Sigmoid colon (tissue), 7 donors: ENCODE data around the gene SHFL. TPM values are rescaled to one million over a fixed set of nuclear protein-coding genes. Genes with fewer than 3 reads are reported as not detected.

Experiments used
- DNase-seq: peaks from one replicate; pipeline ENCODE4 v3.0.0-alpha.2; 2019
- H3K27ac ChIP-seq, 4 donors: fragments of 200-600 bp; sonication (generic); one replicate each; pipeline ENCODE4 v1.5.1; 2016 to 2019; ENCODE audit warnings: mild to moderate bottlenecking in 1 of 4
- H3K27me3 ChIP-seq, 3 donors: fragments of 200-600 bp; sonication (generic); one replicate each; pipeline ENCODE4 v1.5.1; 2019; ENCODE audit warnings: mild to moderate bottlenecking in 1 of 3
- H3K36me3 ChIP-seq, 4 donors: fragments of 200-600 bp; sonication (generic); one replicate each; pipeline ENCODE4 v1.5.1; 2016 to 2019
- H3K4me1 ChIP-seq, 4 donors: fragments of 200-600 bp; sonication (generic); one replicate each; pipeline ENCODE4 v1.5.1; 2017 to 2019
- H3K4me3 ChIP-seq, 4 donors: fragments of 200-600 bp; sonication (generic); one replicate each; pipeline ENCODE4 v1.5.1; 2017 to 2019; ENCODE audit warnings: mild to moderate bottlenecking in 2 of 4, moderate library complexity in 1 of 4
- H3K9me3 ChIP-seq, 4 donors: fragments of 200-600 bp in 3 of 4; sonication (generic) in 3 of 4; one replicate each; pipeline versions ENCODE4 v1.5.1 to v1.6.1; 2013 to 2019
- EP300 ChIP-seq, 4 donors: sonication (generic); formaldehyde crosslinking; IDR thresholded peaks; one replicate each; pipeline ENCODE4 v1.6.1; 2017; ENCODE audit warnings: antibody characterized with exemption in 4 of 4
- POLR2A ChIP-seq, 2 donors: fragments of 450-650 bp; IDR thresholded peaks; one replicate each; pipeline ENCODE4 v1.6.1; 2016; ENCODE audit warnings: antibody characterized with exemption in 2 of 2, mild to moderate bottlenecking in 2 of 2, moderate library complexity in 2 of 2
- POLR2AphosphoS5 ChIP-seq, 4 donors: sonication (generic); formaldehyde crosslinking; IDR thresholded peaks; one replicate each; pipeline ENCODE4 v1.6.1; 2017; ENCODE audit warnings: antibody characterized with exemption in 4 of 4
- WGBS, 2 donors: extraction: QIAGEN DNeasy Blood & Tissue Kit; methylation state at CpG; one replicate each; pipeline ENCODE4 v1.1.7; 2013; 5-methylcytosine and 5-hydroxymethylcytosine counted together
- intact Hi-C: fragments of 100-400 bp; cut with DNase I; formaldehyde crosslinking; loops from one replicate; pipeline ENCODE4 v1.15.1; 2023
- polyA plus RNA-seq, 3 donors: library from polyadenylated mRNA; stranded (reverse); fragments of 200-250 nt; gene quantifications; one replicate each; pipeline ENCODE4 v1.2.3, GENCODE V29; 2013
- total RNA-seq, 4 donors: library from RNA; depleted of rRNA; stranded (reverse); fragments of >200 nt; gene quantifications; one replicate each; pipeline ENCODE4 v1.1.0, GENCODE V29; 2016
- TF ChIP-seq, protein P1 (sequence below), 4 experiments: fragments of 450-650 bp in 3 of 4; fragments of 200-600 bp in 1 of 4; IDR thresholded peaks; one replicate each; pipeline ENCODE4 v1.5.1; 2016 to 2019; ENCODE audit warnings: antibody characterized with exemption in 4 of 4, mild to moderate bottlenecking in 3 of 4, moderate library complexity in 2 of 4
- donor health status: healthy with polysubstance abuse.
- donor health status: Bipolar disorder and iron deficiency.
- donor health status: healthy.

SHFL gene
- total and polyA plus RNA-seq, 7 donors = 17.1 to 44.9 (median 26.2) TPM

DNA sequence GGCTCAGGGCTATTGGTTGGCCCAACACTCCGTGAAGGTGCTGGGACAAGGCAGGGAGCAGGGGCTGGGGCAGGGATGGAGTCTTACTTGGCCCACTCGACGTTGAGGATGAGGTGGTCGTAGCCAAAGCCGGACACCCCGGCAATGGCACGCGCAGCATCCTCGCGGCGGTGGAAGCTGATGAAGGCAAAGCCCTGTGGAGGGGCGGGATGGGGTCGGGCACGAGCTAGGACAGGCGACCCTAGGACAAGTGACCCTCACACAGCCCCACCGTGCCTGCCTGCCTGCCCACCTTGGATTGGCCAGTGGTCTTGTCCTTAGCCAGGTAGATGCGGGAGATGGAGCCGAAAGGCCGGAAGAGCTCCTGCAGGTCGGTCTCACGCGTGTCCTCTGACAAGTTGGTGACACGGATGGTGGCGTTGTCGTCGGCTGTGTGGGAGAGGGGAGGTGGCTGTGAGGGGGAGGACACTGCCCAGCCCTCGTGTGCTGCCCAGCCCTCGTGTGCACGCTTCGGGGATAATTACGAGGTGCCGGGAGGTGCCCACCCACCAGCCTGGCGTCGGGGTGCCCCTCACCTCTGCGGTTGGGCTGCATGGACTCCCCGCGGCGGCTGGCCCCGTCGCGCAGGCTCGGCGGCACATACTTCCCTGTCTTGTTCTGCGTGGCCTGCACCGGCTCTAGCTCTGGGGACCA, 29.4 kb downstream of the SHFL start:
- TF ChIP-seq POLR2AphosphoS5 (IDR thresholded peaks at IDR 0.05) (peak in 1 of 4 donors; percentile 16), POLR2A (IDR thresholded peaks at IDR 0.05) (no peak)
- Histone ChIP-seq H3K9me3 (no peaks in the 10 kb centered on the region), H3K27ac (no peak overlapping the region), H3K4me1 (peaks cover 0 to 38% (median 19%) of the 10 kb centered on the region in 4 donors), H3K36me3 (peaks cover 32 to 64% (median 40%) of the 10 kb centered on the region in 4 donors), H3K4me3 (no peak overlapping the region), H3K27me3 (no peaks in the 10 kb centered on the region)
- intact Hi-C loops = no loop called here
- WGBS, 2 donors = 88 to 91% methylated on average over 45 of the region's 45 CpGs
- DNase-seq = no peak

DNA sequence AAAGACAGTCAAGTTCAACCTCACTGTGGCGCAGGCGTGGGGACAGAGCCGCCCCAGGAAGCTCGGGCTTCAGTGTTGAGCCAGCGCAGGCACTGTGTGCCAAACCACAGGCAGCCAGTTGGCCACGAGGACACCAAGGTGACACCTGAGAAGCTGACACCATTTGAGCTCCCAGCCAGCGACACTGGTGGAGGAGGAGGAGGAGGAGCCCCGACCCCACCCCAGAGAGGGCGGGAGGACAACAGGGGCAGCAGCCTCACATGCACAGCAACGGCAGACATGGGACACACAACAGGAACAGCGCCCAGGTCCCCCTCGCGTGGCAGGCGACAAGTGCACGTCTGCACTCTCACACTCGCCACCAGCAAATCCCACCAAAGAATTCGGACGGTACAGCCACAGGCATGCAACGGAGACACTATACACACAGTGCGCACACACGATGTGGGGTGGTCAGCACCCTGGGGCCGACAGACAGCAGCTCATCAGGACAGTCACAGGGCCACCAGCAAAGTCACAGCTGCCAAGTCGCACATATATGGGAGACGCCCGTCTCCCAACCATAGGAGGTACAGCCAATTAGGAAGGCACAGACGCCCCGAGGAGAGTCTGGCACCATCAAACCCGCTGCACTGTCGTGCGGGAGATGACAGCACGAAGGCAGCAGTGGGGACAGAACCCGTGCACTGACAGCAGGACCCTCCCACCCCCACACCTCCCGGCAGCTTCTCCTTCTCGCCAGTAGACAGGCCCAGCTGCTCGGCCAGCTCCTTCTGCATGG, 30.2 kb downstream of the SHFL start:
- DNase-seq = no peak
- intact Hi-C loops = no loop called here
- H3K4me3 ChIP-seq = no peak overlapping the region
- H3K27me3 ChIP-seq = no peaks in the 10 kb centered on the region
- WGBS, 2 donors = 90% methylated on average over 35 of the region's 35 CpGs
- no peak for TF ChIP-seq POLR2AphosphoS5 (IDR thresholded peaks at IDR 0.05)
- TF ChIP-seq EP300 (IDR thresholded peaks at IDR 0.05) = no peak
- TF ChIP-seq, protein P1, sequence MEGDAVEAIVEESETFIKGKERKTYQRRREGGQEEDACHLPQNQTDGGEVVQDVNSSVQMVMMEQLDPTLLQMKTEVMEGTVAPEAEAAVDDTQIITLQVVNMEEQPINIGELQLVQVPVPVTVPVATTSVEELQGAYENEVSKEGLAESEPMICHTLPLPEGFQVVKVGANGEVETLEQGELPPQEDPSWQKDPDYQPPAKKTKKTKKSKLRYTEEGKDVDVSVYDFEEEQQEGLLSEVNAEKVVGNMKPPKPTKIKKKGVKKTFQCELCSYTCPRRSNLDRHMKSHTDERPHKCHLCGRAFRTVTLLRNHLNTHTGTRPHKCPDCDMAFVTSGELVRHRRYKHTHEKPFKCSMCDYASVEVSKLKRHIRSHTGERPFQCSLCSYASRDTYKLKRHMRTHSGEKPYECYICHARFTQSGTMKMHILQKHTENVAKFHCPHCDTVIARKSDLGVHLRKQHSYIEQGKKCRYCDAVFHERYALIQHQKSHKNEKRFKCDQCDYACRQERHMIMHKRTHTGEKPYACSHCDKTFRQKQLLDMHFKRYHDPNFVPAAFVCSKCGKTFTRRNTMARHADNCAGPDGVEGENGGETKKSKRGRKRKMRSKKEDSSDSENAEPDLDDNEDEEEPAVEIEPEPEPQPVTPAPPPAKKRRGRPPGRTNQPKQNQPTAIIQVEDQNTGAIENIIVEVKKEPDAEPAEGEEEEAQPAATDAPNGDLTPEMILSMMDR (IDR thresholded peaks at IDR 0.05) = no peak
- TF ChIP-seq POLR2A (IDR thresholded peaks at IDR 0.05) = no peak
- peaks cover 29 to 57% (median 34%) of the 10 kb centered on the region in 4 donors for H3K36me3 ChIP-seq
- H3K27ac ChIP-seq = no peak overlapping the region
- no peaks in the 10 kb centered on the region for H3K9me3 ChIP-seq
- H3K4me1 ChIP-seq = peaks cover 0 to 38% (median 19%) of the 10 kb centered on the region in 4 donors

DNA sequence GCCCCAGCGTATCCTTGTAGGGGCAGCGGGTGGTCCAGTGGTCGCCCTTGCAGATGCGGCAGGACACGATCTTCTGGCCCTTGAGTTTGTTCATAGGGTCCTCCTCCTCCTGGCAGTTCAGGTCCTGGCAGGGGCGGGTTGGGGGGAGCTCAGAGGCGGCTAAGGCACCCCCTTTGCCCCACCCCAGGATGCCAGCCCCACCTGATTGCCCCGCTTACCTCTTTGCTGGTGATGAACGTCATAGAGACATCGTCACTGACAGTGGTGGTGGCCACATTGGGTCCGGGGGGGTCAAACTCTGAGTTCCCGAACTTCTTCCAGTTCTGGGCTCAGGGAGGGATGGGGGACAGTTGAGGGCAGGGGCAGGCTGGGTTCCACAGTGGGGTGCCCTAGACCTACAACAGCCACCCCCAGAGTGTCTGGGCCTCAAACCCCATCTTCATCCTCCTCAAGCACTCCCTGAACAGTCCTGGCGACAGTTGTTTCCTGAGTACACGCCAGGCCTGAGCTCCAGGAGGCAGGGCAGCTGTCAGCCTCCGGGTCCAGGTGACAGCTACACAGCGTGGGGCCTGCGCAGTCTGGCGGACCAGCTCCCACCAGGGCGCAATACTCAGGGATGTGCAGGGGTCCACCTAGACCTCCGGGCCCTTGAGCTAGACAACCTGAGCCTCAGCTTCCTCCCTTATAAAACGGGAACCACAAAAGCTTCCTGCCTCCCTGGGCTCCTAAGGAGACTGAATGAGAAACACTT, 30.9 kb downstream of the SHFL start:
- Histone ChIP-seq H3K27me3 (no peaks in the 10 kb centered on the region), H3K36me3 (peaks cover 27 to 49% (median 31%) of the 10 kb centered on the region in 4 donors), H3K27ac (no peak overlapping the region), H3K9me3 (no peaks in the 10 kb centered on the region), H3K4me3 (no peak overlapping the region), H3K4me1 (peaks cover 0 to 38% (median 22%) of the 10 kb centered on the region in 4 donors)
- intact Hi-C loops = no loop called here
- TF ChIP-seq EP300 (IDR thresholded peaks at IDR 0.05) (no peak), POLR2A (IDR thresholded peaks at IDR 0.05) (no peak), POLR2AphosphoS5 (IDR thresholded peaks at IDR 0.05) (peak in 1 of 4 donors; percentile 2)
- TF ChIP-seq, protein P1 (IDR thresholded peaks at IDR 0.05) = no peak
- no peak for DNase-seq
- 92% methylated on average over 21 of the region's 21 CpGs for WGBS, 2 donors

DNA sequence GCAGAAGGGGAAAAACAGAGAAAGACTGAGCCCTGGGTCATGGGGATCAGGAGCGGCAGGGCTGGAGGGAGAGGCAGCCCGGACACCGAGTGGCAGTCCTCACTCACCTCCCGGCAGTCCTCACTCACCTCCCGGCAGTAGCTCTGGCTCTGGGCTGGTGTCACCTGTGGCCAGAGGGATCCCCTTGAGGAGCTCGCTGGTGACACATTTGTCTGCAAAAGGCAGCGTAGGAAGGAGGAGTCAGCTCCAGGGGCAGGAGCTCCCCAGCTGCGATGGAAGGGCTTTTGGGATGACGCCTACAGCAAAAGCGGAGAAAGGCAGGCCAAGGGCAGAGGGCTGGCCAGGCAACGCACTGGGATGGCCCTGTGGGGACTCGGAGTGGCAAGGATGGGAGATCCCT, 32.8 kb downstream of the SHFL start:
- Histone ChIP-seq H3K4me1 (peaks cover 0 to 30% (median 16%) of the 10 kb centered on the region in 4 donors), H3K36me3 (peaks cover 27 to 46% (median 31%) of the 10 kb centered on the region in 4 donors), H3K27ac (peak overlapping the region in 3 of 4 donors; percentile 83 to 88 (median 88)), H3K27me3 (no peaks in the 10 kb centered on the region), H3K4me3 (peak overlapping the region; percentile 68 to 98 (median 80)), H3K9me3 (no peaks in the 10 kb centered on the region)
- no peak for DNase-seq
- 28 to 51% methylated on average over 12 of the region's 12 CpGs for WGBS, 2 donors
- no peak for TF ChIP-seq POLR2AphosphoS5 (IDR thresholded peaks at IDR 0.05)
- no peak for TF ChIP-seq POLR2A (IDR thresholded peaks at IDR 0.05)
- TF ChIP-seq EP300 (IDR thresholded peaks at IDR 0.05) = no peak
- TF ChIP-seq, protein P1 (IDR thresholded peaks at IDR 0.05) = no peak
- intact Hi-C loops = no loop called here
